Prostate gland (tissue), 2 donors: ENCODE measurements around the gene SCLY. TPM values are rescaled to one million over a fixed set of nuclear protein-coding genes. Genes with fewer than 3 reads are reported as not detected.

ENCODE experiments used
- DNase-seq: peaks from one replicate; pipeline ENCODE4 v3.0.0-alpha.2; 2019; ENCODE audit warnings: low spot score
- H3K27ac ChIP-seq, 2 donors: fragments of 200-600 bp; sonication (generic); 2 replicates each; pipeline ENCODE4 v1.5.1; 2017 to 2019
- H3K27me3 ChIP-seq: fragments of 200-600 bp; sonication (generic); replicated peaks from 2 replicates; pipeline ENCODE4 v1.5.1; 2019; ENCODE audit not compliant: insufficient read depth
- H3K36me3 ChIP-seq, 2 donors: fragments of 200-600 bp; sonication (generic); 1 replicate in 1 of 2; 2 replicates in 1 of 2; pipeline versions ENCODE4 v1.5.1 to v1.8.1; 2017 to 2019
- H3K4me1 ChIP-seq: fragments of 200-600 bp; sonication (generic); replicated peaks from 2 replicates; pipeline ENCODE4 v1.5.1; 2019
- H3K4me3 ChIP-seq, 2 donors: fragments of 200-600 bp; sonication (generic); 2 replicates each; pipeline ENCODE4 v1.5.1; 2017 to 2019
- H3K9me3 ChIP-seq: fragments of 200-600 bp; sonication (generic); 2 replicates; pipeline ENCODE4 v1.5.1; 2017
- CTCF ChIP-seq, 4 experiments: fragments of 200-600 bp in 2 of 4; fragments of 450-650 bp in 2 of 4; sonication (generic) in 2 of 4; IDR thresholded peaks; 1 replicate in 3 of 4; 2 replicates in 1 of 4; pipeline ENCODE4 v1.5.1; 2016 to 2019; ENCODE audit warnings: antibody characterized with exemption in 4 of 4, mild to moderate bottlenecking in 2 of 4, moderate library complexity in 2 of 4
- POLR2A ChIP-seq: fragments of 450-650 bp; IDR thresholded peaks from one replicate; pipeline ENCODE4 v1.6.1; 2016; ENCODE audit warnings: antibody characterized with exemption, mild to moderate bottlenecking
- POLR2AphosphoS5 ChIP-seq: sonication (generic); formaldehyde crosslinking; IDR thresholded peaks from one replicate; pipeline ENCODE4 v1.6.1; 2017; ENCODE audit warnings: antibody characterized with exemption
- WGBS: methylation state at CpG from one replicate; pipeline ENCODE4 v1.1.5; 2018; 5-methylcytosine and 5-hydroxymethylcytosine counted together
- intact Hi-C: fragments of 100-400 bp; cut with DNase I; formaldehyde crosslinking; loops from one replicate; pipeline ENCODE4 v1.14.2; 2022
- total RNA-seq, 2 donors: library from RNA; depleted of rRNA; stranded (reverse); fragments of >200 nt; gene quantifications; one replicate each; pipeline ENCODE4 v1.1.0, GENCODE V29; 2016

The SCLY gene
- total RNA-seq, 2 donors from 2014 or later = 11.5 to 16.1 TPM

- no peak for DNase-seq
- WGBS = 87% methylated on average over 9 of the region's 9 CpGs
- intact Hi-C loops = no loop called here
- Histone ChIP-seq H3K27me3 (no peaks in the 10 kb centered on the region), H3K9me3 (no peaks in the 10 kb centered on the region), H3K36me3 (no peaks in the 10 kb centered on the region), H3K4me3 (no peak overlapping the region), H3K27ac (no peak overlapping the region), H3K4me1 (no peaks in the 10 kb centered on the region)
- no peak for TF ChIP-seq CTCF (IDR thresholded peaks at IDR 0.05)
- TF ChIP-seq POLR2AphosphoS5 = no peak
- TF ChIP-seq POLR2A = no peak
Observed at GRCh38 chr2:238025741-238026360, 35.0 kb upstream of the SCLY start.

- Histone ChIP-seq H3K36me3 (no peaks in the 10 kb centered on the region), H3K9me3 (no peaks in the 10 kb centered on the region), H3K4me1 (no peaks in the 10 kb centered on the region), H3K4me3 (no peak overlapping the region), H3K27me3 (no peaks in the 10 kb centered on the region), H3K27ac (no peak overlapping the region)
- no peak for TF ChIP-seq POLR2AphosphoS5
- no peak for TF ChIP-seq POLR2A
- no peak for TF ChIP-seq CTCF (IDR thresholded peaks at IDR 0.05)
- intact Hi-C loops = no loop called here
- 80% methylated on average over 4 of the region's 4 CpGs for WGBS
- DNase-seq = no peak
Observed at GRCh38 chr2:238027058-238027457, 33.7 kb upstream of the SCLY start.

- intact Hi-C loops = no loop called here
Observed at GRCh38 chr2:238027591-238028415, 33.0 kb upstream of the SCLY start.

GRCh38 chr2:238029853-238030252 is 30.9 kb upstream of the SCLY start:
- Histone ChIP-seq H3K36me3 (no peaks in the 10 kb centered on the region), H3K4me3 (no peak overlapping the region), H3K27me3 (no peaks in the 10 kb centered on the region), H3K4me1 (no peaks in the 10 kb centered on the region), H3K27ac (no peak overlapping the region), H3K9me3 (no peaks in the 10 kb centered on the region)
- no peak for DNase-seq
- intact Hi-C loops = no loop called here
- WGBS = 99% methylated on average over 3 of the region's 3 CpGs
- TF ChIP-seq POLR2AphosphoS5 (no peak), CTCF (IDR thresholded peaks at IDR 0.05) (no peak), POLR2A (no peak)

More at GRCh38 chr2:238027591-238028415, 33.0 kb upstream of the SCLY start:
- H3K4me3 ChIP-seq = no peak overlapping the region
- TF ChIP-seq POLR2AphosphoS5 (no peak), POLR2A (no peak), CTCF (IDR thresholded peaks at IDR 0.05) (no peak)
- no peaks in the 10 kb centered on the region for H3K9me3 ChIP-seq
- no peaks in the 10 kb centered on the region for H3K27me3 ChIP-seq
- WGBS = 88% methylated on average over 9 of the region's 9 CpGs
- DNase-seq = no peak
- no peaks in the 10 kb centered on the region for H3K4me1 ChIP-seq
- no peaks in the 10 kb centered on the region for H3K36me3 ChIP-seq
- H3K27ac ChIP-seq = no peak overlapping the region
